GM18508 (cell line): ENCODE results near the gene OR12D1.
"Not testable (repeated sequence)": the region's sequence is repeated elsewhere in the genome, so short reads cannot be mapped to it uniquely, and the experiment has no call there.

Experiments used
- ATAC-seq: cut with Tn5 transposase; IDR thresholded peaks from one replicate; pipeline ENCODE4 v1.9.1; 2021; ENCODE audit warnings: moderate number of reproducible peaks; ENCODE audit not compliant: insufficient read depth, unreplicated experiment

OR12D1 gene

DNA sequence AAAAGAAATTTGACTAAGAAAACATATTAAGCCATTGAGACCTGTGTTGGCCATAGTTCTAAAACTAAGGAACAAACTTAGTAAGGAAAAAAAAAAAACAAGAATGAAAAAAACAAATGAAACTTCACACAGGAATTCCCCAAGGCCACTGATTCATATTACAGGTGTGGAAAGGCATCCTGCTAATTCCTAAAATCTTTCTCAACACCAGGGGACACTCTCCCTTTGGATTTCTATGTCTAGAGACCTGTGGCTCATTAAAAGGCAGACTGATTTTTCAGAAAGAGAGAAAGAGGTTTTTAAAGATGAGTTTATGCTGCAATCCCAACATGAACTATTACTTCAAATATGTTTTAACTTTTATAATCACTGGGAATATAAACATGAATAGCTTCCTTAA is at the start of gene OR12D1:
OR12D1 (plus strand) TSS at position 341 of the 400 bp plus-strand sequence.
- no peak for ATAC-seq

DNA sequence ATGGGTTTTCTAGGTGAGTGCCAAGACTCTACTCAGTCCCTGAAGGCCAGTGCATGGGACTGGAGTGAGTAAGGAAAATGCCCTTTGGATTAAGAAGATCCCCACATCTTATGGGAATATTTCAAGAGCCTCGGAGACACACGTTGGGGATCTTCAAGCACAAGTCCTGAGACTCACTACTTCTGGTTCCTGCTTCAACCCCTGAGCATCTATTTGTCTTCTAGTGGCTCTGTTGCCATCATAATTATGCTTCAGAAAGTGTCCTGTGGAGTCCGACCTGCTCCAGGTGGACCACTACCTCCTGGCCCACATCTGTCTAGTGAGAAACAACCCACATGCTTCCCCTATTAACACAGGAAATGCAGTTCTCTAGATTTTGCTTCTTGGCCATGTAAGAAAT is 46.0 kb upstream of the OR12D1 start, which contains the start of gene OR5V1:
OR5V1 (minus strand) TSS at position 101 of the 400 bp plus-strand sequence. CDS start 12,670 bp downstream, outside the sequence.
- no peak for ATAC-seq

DNA sequence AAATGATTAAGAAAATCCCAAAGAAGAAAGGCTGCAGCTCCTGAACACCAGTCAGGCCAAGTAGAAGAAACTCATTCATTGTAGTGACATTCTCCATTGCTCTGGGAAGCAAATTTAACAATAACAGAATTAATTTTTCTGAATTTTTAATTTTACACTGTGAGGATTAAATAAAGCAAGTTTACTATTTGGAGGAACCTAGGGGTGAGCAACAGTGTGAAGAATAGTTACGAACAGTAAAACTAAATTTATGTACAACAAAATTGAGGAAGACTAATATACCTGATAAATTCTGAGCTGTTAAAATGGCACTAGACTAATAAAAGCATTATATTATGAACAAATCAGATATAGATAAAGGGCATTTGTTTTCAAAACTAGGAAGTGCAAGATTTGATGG is 39.5 kb upstream of the OR12D1 start, which contains the start of gene OR12D3:
OR12D3 (minus strand) TSS at position 101 of the 400 bp plus-strand sequence; CDS start at position 97, 4 bp downstream.
- no peak for ATAC-seq

DNA sequence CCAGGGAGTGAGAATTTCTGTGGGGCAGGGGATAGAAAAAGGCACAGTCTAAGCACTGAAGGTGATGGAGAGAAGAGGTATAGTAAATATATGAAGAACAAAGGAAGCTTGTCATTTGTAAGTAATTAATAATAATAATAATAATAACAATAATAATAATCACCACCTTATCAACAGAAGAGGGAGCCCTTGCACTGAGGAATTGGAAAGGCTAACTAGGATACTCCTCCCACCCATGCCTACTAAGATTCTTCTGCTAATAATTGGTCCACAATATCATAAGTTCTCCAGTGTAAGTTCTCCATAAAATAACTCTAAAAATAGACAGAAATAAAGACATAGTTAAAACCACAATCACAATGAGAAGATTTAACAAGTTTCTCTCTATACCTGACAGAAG is 38.7 kb upstream of the OR12D1 start:
- ATAC-seq, result no peak

DNA sequence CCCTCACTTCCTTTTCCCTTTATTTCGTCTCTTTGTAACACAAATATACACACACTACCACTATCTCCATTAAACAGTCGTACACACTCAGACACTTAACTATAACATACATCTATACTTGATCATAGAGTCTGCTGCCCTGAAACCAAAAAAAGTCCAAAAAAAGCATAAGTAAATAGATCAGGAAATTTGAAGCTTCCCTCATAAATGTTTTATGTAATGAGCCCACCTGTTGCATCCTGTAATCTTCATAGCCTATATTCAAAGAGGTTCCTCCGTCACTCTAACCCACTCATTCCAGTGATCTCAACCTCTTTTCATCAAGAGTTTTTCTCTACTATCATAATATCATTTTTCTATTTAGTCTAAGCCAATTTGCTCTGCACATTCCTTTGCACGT is 26.2 kb upstream of the OR12D1 start:
- ATAC-seq, result no peak

DNA sequence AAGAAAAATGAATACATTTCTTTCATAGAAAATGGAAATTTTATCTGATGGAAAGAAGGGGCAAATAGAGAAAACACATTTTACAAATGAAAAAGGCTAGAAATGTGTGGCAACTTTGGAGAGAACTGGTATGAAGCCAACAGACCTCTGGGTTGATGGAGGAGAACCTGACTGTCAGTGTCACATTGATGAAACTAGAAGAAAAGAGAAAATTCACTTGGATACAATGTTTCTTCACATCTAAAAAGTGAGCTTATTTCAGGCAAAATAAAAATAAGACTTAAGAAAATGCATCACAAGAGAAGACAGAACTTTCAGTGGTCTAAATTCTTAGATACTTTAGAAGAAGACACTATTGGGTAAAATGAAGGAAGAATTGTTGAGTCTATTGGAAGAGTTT is 19.4 kb upstream of the OR12D1 start, which contains the start of gene OR12D2:
OR12D2 (plus strand) TSS at position 301 of the 400 bp plus-strand sequence. CDS start 1,069 bp downstream, outside the sequence.
- ATAC-seq, result no peak

DNA sequence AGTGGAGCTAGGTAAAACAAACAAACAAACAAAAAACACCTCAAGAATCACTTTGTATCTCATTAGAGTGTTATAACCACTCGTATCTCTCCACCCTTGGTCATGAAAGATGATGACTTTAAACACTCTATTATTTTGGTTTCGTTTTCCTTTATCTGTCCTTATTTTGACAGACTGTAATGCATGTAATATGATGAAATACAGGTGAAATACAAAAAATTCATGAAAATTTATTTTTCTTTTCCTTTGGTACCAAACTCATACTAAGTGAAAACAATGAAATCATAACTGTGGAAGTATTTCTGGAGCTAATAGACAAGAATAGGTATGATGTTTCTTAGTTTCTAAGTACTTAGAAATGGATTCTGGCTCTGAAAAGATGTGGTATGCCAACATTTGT is 15.2 kb upstream of the OR12D1 start:
- ATAC-seq, result no peak

DNA sequence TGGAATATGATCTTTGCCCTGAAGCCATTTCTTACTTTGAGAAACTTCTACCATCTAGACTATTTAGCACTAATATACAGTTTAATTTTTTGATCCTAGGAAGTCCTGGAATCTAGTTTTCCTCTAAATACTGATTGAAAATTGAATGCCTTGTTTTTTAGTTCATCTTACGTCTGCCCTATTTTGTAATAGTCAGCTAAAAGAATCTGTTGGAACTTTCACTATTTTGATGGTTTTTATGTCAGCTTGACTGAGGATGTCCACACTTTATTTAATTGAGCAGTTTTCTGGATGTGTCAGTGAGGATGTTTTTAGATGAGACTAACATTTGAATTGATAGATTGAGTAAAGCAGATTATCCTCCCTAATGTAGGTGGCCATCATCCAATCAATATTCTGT is 10.9 kb upstream of the OR12D1 start:
- no peak for ATAC-seq

DNA sequence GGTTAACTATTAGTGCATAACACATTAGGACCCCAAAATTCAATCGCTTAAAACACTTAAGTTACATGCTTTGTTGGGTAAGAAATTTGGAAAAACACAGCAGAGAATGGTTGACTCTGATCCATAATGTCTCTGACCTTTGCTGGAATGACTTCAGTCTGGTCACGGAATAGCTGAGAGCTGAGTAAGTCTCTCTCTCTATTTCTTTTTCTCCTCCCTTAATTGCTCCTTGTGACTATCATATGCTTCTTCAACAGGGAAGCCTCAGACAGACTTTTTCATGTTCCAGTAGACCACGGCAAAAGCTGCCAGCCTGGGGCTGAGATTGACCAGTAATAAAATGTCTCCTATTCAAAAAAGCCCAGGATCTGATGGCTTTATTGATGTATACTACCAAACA is 4.8 kb downstream of the OR12D1 start:
- no peak for ATAC-seq

DNA sequence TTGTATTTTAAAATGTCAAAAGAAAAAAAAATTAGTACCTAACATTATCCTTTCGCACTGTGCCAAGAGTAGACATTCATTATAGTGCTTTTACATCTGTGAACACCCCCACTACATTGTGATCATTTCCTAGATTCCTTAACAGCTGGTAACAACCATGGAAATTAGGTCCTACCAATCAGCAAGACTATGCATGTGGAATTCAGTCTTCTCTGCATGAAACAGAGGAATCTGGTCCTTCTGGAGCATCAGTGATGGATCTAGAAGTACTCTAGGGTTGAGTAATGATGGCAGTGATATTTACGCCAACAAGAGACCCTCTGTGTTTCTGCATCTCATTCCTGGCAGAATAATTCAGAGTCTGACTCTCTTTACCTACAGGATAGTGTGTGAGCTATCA is 9.4 kb downstream of the OR12D1 start:
- ATAC-seq, result no peak

DNA sequence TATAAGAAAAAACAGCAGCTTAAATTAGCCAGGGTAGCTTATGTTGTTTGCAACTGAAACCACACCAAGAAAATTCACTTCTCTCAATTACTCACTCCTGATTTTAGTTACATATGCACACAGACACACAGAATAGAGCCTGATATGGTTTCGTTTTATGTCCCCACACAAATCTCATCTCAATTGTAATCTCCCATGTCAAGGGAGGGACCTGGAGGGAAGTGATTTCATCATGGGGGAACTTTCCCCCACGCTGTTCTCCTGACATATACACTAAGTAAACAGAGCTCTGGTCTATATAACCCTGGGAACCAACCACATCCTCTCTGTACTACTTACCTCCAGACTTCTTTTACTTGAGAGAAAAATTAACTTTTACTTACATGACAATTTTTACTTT is 9.8 kb downstream of the OR12D1 start:
- ATAC-seq, result no peak

DNA sequence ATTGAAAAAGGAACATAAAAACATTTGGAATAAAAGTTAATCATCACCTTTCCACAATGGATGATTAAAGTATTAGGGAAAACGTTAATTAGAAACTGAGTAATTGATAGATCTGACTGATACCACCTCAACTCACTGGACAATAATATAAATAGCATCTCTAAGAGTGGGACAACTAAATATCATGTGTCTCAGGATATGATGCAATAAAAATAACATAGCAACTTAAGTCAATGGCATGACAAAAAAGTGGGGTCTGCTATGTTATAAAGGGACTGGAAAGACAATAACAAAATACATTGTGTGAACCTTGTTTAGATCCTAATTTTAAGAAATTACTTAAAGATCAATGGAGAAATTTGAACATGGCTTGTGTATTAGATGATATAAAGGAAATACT is 10.3 kb downstream of the OR12D1 start:
- no peak for ATAC-seq

DNA sequence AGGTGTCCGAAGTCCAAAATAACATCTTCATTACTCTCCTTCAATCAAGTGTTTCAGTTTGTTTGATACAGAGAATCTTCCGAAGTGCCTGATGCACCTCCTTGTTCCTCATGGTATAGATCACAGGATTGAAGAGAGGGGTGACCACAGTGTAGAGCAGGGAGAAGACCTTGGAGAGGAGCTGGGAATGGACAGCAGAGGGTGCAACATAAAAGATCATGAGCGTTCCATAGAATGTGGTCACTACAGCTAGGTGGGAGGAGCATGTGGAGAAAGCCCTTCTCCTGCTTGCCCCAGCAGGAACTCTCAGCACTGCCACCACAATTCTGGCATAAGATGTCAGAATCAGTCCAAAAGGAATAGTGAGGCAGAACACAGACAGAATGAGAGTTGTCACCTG is 11.9 kb downstream of the OR12D1 start:
- no peak for ATAC-seq

DNA sequence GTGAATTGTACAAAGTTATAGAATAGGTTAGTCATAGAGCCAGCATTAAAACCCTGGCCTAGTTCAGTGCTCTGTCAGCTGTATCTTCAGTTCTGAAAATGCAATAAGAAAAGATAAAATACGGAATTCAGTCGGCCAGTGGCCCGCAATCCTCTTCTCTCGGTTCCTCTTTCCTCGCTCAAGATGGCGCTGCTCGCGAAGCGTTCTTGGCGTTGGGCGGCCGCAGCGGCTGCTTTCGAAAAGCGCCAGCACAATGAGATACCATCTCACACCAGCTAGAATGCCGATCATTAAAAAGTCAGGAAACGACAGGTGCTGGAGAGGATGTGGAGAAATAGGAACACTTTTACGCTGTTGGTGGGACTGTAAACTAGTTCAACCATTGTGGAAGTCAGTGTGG is 22.0 kb downstream of the OR12D1 start:
- ATAC-seq, result not testable (repeated sequence)

DNA sequence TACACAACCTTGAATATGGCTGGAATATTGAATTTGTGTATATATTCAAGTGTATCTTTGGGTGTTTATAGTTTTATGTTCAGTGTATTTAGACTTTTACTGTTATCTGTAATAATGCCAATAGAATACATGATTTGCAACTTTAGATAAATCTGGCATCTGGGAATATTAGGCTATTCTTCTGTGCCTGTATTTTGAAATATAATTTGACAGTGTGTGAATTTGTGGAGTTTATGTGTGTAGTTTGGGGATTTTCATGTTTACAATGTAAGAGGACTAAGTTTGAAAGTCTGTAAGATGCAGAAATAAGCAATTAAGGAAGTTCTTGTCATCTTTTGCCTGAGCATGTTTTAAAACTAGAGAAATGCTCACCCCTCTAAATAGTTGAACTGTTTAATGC is 24.3 kb downstream of the OR12D1 start, which contains the start of gene OR10C1:
OR10C1 (plus strand) TSS at position 301 of the 400 bp plus-strand sequence. CDS start 710 bp downstream, outside the sequence.
- ATAC-seq, result no peak

DNA sequence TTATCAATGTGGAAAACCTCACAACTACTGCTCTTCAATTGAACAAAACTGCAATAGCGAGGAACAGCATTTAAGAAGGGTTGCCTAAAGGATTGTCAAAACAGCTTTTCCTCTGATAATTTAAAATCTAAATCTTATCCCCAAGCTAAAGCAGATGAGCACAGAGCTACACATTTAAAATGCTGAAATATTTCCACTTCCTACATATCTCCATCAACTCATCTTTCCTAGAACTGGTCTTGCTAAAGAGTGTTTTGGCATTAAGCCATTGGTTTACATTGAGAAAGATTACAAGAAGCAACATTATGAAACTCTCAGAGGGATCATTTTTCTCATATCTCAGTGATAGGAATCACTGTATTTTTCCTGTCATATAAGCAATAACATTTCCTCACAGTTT is 28.0 kb downstream of the OR12D1 start:
- no peak for ATAC-seq

DNA sequence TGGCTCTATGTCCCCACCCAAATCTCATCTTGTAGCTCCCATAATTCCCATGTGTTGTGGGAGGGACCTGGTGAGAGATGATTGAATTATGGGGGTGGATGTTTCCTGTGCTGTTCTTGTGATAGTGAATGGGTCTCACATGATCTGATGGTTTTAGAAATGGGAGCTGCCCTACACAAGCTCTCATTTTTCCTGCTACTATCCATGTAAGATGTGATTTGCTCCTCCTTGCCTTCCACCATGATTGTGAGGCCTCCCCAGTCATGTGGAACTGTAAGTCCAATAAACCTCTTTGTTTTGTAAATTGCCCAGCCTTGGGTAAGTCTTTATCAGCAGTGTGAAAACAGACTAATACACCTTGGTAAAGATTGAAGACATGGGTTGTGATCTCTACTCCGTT is 29.3 kb downstream of the OR12D1 start:
- not testable (repeated sequence) for ATAC-seq

DNA sequence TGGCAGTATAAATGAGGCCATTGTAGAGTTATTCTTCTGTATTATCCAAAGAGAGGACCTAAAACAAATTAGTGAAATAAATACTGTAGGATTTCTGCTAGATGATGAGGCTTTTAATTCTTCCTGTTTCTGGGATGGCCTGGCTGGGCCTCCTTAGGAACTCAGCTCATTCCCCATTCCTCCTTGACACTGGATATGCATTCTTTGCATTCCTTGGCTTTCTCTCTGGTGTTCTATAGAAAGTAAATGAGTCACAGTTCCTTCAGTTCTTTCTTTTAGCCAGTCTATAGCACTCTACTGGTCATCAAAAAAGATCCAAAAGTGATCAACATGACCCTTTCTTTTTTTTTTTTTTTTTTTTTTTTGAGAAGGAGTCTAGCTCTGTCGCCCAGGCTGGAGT is 32.9 kb downstream of the OR12D1 start:
- ATAC-seq, result no peak

DNA sequence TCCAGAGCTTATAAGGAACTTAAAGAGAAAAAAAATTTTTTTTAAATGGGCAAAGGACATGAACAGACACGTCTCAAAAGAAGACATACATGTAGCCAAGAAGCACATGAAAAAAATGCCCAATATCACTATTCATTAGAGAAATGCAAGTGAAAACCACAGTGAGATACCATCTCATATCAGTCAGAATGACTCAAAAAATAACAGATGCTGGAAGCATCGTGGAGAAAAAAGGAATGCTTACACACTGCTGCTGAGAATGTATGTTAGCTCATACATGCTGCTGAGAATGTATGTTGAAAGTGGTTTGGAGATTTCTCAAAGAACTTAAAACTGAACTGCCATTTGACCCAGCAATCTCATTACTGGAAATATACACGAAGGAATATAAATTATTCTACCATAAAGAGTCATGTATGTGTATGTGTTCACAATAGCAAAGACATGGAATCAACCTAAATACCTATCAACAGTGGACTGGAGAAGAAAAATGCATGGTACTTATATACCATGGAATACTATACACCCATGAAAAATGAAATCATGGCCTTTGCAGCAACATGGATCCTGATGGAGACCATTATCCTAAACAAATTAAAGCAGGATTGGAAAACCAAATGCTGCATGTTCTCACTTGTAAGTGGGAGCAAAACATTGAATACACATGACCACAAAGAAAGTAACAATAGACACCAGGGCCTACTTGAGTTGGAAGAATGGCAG is 36.9 kb downstream of the OR12D1 start:
- no peak for ATAC-seq

DNA sequence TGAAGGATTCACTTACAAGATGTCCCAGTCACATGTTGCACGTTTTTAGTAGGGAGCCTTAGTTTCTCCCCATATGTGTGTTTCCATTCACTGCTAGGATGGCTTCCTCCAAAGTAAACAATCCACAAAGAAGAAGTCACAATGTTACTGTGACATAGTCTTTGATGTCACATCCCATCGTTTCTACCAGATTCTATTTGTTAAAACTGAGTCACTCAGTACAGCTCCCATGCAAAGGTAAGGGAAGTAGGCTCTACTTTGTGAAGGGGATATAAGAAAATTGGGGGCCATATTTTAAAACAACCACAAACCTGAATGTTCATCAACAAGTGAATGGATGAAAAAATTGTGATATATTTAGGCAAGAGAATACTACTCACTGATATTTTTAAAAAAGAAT is 42.2 kb downstream of the OR12D1 start, which contains the start of the genes OR11A1 and OR2H1:
OR11A1 (minus strand) TSS at position 101 of the 400 bp plus-strand sequence. CDS start 29,430 bp downstream, outside the sequence.
OR2H1 (plus strand) TSS at position 185 of the 400 bp plus-strand sequence. CDS start 4,615 bp downstream, outside the sequence.
- no peak for ATAC-seq

DNA sequence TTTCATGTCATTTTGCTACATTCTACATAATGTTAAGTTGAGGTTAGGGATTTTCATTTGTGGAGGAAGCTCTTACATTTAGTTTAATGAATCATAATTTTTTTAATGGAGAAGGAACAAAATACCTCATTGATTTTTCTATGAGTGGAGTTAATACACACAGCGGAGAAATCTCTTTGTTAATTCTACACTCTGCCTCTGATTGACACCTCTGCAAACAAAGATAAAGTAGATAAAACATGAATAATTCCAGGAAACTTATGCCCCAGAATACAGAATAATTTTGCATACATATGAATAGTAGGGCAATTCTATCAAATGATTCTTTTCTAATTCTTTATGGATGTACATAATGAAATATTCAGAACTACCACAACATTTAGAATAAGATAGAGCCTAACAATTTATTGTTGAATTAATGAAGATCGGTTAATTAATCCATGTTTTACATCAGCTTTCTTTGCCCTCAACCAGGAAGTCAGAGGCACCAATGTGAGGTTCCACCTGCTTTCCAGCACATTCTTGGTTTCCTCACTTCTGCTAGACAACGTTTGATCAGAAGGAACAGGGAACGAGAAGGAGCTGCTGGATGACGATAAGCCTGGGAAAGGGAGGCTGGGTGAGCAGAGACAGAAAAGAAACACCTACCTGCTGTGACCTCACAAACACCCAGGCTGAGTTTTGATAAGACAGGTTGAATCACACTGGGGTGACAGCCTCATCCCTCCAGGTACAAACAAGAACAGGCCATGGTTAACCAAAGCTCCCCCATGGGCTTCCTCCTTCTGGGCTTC is 46.5 kb downstream of the OR12D1 start:
- no peak for ATAC-seq
